ENCODE data around the gene HOXB7. TPM values are rescaled to one million over a fixed set of nuclear protein-coding genes. Genes with fewer than 3 reads are reported as not detected.

The HOXB7 gene
- polyA plus RNA-seq, result 10 to 100 TPM in 2 of 3 donors, 1 to 10 TPM in 1; 1.6 to 18.1 (median 14.6) TPM

DNA sequence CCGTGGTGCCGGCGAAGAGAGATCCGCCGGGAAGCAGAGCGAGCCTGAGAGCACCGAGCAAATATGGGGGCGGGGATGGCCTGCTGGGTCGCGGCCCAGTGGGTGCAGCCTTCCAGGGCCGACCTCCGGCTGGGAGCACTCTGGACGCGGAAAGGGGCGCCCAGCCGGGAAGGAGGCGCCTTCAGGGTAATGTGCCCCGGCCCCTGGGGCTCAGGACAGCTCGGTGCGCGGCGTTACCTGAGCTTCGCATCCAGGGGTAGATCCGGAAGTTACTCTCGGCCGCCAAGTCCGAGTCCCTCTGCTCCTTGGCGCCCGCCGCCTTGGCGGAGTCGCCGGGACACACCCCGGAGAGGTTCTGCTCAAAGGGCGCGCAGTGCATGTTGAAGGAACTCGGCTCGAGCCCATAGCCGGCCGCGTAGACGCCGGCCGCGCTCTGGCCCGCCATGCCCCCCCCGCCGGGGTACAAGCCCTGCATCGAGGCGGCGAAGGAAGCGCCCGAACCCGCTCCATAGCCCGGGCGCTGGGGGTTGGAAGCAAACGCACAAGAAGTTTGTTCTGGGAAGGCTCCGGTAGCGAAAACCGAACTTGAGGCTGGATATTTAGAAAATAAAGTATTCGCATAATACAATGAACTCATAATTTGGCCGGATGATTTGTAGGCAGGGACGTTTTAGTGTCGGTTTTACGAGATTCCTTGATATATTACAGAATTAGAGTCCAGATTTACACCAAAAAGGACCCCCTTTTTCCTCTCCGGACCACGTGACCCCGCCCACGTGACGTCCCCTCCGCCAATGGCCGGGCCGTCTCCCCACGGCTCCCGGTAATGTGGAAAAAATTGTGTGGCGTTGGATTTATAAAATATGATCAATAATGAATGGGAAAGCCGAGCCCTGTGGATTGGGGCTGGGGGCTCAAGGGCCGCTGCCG, at the start of gene HOXB7:
Gene HOXB7 (minus strand): TSS at position 736 of the 930 bp plus-strand sequence. CDS start 99 bp downstream, at position 637.
- WGBS, 3 donors, result 1 to 2% (median 1%) methylated on average over 76 to 79 of the region's 79 CpGs
- H3K27ac ChIP-seq (ENCODE audit: low read depth, low read length), result no peak within 1 kb of the TSS

DNA sequence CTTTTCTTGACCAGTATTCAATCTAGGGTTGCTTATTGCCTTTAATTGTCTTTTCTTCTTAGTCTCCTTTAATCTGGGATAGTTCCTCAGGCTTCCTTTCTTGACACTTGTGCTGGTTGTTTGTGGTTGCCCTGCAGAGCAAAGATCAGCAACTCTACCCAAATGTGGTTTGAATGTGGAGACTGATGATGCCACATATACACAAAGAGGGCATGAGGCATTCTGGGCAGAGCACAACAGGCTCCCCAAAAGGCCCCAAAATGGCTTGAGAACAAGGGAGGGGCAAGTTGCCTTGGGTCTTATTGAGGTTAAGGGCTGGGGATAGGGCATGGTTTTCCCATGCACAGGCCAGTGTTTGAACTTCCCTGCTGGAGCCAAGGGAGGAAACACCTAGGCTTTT, 45.1 kb upstream of the HOXB7 start:
- H3K27ac ChIP-seq (ENCODE audit: low read depth, low read length), result no peak overlapping the region

DNA sequence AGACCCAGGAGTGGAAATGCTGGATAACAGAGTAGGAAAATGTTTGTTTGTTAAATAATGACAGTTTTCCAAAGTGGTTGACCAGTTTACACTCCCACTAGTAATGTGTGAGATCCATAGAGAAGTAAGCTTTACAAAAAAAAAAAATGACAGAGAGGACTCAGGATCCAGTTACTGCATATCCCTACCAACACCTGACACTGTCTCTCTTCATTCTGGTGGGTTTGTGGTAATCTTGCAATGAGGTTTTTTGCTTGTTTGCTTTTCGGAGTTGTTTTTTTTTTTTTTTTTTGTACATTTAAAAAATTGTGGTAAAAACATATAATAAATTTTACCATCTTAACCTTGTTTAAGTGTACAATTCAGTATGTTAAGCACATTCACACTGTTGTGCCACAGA, 38.9 kb upstream of the HOXB7 start:
- WGBS, 3 donors, result 67 to 88% (median 82%) methylated on average over 1 of the region's 1 CpG
- H3K27ac ChIP-seq (ENCODE audit: low read depth, low read length), result no peak overlapping the region

DNA sequence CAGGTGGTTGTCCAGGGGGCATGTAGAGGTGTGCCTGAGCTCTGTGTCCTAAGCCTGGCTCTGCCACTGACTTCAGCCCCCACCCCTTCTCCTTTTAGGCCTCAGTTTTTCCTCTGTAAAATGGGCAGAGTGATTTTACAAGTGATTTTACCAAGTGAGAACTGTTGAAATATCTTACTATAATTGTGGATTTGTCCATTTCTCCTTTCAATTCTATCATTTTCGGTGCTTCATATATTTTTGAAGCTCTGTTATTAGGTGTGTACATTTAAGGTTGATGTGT, 37.1 kb upstream of the HOXB7 start:
- H3K27ac ChIP-seq (ENCODE audit: low read depth, low read length), result no peak overlapping the region
- 63 to 88% (median 69%) methylated on average over 1 of the region's 1 CpG for WGBS, 3 donors

DNA sequence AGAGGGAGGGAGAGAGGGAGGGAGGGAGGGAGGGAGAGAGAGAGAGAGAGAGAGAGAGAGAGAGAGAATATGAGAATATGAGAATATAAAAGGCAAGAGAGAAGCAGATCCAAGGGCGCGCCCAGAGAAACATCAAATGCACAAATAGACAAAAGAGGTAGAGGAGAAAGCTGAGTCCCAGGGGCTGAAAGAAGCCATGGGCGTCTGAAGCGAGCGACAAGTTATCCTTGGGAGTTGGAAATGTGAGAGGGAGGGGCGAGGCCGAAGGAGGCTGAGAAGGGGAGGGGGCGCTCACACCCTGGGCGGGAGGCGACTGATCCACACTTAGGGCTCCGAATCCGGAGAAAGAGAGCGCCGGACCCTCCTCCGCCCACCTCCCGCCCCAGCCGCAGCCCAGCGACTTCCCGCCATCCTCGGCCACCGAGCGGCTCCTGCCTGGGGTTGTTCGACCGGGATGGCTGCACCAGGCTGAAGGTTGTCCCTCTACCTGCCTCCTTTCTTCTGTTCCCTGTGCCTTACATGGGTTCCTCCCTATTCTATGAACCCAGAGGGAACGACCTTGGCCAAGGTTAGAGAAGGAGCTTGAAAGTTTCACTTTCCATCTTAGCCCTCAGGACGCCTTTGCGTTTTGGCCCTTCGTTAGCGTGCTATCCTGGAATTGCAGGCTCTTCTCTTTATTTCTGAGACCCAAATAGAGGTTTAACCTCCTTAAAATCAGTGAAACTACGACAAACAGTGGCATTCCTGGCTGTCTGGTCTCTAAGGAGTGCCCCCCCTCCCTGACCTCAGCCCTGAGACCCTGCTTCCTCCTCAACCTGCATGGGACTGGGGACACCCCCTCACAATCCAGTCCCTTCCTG, 36.5 kb upstream of the HOXB7 start:
- WGBS, 3 donors, result 2% methylated on average over 27 to 30 of the region's 30 CpGs
- no peak overlapping the region for H3K27ac ChIP-seq (ENCODE audit: low read depth, low read length)

DNA sequence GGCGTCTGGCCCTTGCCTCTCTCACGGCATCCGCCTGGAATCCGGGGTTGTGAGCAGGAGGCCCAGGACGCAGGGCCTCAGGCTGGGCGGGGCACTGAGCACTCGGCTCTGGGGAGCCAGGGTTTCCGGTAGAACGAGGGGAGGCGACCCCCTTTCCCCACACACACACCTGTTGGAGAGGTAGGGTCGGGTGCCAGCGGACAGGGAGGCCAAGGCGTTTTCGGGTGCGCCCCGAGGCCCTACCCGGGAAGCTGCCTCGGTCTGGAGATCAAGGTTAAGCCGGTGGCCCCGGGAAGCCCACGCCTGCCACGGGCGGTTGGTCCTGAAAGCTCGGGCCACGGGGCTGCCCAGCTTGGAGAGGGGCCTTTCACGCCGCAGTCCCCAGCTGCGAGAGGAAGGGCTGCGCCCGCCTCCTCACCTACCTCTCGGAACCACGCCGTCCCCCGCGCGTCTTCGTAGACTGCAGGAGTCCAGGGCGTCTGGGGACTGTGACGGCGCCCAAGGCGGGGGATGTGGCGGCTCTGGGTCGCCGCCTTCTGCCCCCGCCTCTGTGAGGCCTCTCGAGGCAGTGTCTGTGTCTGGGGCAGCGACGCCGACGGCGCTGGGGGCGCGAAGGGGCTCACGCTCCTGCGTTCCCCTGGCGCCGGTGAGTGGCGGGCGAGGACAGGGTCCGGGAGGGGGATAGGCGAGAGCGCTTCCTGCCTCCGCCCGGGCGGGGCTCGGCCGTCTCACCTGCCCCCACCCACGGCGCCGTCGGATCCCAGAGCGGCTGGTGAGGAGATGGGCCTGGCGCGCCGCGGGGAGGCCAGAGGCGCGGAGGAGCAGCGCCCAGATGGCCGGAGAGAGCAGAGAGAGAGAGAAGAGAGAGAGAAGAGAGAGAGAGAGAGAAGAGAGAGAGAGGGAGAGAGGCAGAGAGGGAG, 35.6 kb upstream of the HOXB7 start:
- 2 to 8% (median 7%) methylated on average over 71 to 80 of the region's 80 CpGs for WGBS, 3 donors
- no peak overlapping the region for H3K27ac ChIP-seq (ENCODE audit: low read depth, low read length)

DNA sequence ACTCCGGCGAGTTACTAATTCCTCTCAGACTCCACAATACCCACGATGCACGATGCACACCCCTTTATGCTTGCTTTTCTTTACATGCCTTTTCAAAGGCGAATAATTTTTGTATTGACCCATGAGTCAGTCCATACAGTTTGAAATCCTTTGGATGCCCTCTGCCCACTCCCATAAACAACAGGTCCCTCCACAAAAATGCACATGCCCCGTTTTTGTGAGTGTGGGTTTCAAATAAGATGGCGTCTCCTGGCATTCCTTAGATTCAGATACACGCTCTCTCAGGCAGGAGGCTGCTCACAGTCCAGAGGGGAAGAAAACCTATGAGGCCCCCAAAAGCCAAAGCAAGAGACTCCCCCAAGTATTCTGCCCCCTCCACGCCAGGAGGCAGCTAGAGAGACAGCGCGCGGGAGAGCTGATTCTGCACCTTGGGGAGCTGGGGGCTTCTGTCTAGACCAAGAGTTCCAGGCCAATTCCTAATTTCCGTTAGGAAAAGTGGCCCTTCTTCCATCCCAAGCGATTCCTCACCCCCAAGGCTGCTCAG, 34.9 kb upstream of the HOXB7 start:
- 20 to 53% (median 48%) methylated on average over 14 of the region's 14 CpGs for WGBS, 3 donors
- H3K27ac ChIP-seq (ENCODE audit: low read depth, low read length), result no peak overlapping the region

DNA sequence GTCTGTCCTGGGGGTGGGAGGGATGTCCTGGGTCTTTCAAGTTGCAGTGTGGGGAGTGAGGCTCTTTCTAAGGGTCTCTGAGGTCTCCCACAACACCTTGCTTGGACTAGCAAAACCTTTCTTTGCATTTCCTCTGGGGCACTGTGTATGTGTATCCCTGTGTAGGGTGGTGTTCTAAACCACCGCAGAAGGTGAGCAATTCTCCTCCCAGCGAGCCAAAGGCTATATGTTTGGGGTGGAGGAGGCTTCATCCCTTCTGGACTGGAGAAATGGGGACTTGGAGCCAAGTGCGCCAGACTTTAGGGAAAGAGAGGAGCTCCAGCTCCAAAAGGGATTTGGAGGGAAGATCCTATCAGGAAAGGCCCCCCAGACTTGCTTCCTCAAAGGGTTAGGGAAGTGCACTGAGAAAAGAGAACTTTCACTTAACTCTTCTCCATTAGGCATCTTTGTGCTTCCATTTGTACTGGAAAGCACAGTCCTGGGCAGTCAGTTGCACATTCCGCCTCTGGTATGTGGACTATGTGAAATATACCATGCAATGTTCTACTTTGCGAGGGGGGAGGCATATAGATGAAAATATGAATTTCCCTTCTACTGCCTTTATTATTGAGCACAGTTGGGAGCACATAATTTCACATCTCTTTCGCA, 34.2 kb upstream of the HOXB7 start:
- no peak overlapping the region for H3K27ac ChIP-seq (ENCODE audit: low read depth, low read length)
- 23 to 63% (median 61%) methylated on average over 6 of the region's 6 CpGs for WGBS, 3 donors

DNA sequence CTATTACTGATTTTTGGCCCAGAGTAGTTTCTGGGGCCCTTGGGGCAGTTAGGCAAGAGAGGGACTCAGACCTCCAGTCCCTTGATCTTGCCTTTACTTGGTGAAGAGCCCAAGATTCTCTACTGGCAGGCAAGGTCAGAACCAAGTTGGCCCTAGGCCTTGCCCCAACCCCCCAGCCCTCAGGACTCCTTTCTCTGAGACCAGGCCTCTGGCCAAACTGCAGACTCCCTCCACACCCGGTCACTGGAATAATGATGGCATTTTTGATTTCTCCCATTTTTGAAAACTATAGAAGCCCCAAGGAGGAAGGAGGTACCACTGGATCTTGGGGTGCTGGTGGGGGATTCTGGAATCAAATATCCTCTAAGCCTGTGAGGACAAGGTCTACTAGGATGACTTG, 33.3 kb upstream of the HOXB7 start:
- WGBS, 3 donors, result 57 to 85% (median 73%) methylated on average over 1 of the region's 1 CpG
- no peak overlapping the region for H3K27ac ChIP-seq (ENCODE audit: low read depth, low read length)

DNA sequence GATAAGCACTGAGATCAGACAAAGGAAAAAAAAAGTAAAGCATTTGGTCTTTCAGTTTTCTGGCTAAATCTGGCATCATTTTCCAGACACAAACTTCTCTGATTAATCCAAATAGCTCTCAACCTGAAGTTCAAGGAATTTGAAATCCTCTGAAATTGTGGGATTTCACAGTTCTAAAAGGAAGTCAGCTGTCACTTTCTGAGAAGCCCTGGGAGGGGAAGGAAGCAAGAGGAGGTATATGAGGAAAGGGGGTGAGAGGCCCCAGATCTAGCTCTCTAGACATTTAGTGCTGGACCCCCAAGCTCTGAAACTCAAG, 32.8 kb upstream of the HOXB7 start:
- no peak overlapping the region for H3K27ac ChIP-seq (ENCODE audit: low read depth, low read length)

DNA sequence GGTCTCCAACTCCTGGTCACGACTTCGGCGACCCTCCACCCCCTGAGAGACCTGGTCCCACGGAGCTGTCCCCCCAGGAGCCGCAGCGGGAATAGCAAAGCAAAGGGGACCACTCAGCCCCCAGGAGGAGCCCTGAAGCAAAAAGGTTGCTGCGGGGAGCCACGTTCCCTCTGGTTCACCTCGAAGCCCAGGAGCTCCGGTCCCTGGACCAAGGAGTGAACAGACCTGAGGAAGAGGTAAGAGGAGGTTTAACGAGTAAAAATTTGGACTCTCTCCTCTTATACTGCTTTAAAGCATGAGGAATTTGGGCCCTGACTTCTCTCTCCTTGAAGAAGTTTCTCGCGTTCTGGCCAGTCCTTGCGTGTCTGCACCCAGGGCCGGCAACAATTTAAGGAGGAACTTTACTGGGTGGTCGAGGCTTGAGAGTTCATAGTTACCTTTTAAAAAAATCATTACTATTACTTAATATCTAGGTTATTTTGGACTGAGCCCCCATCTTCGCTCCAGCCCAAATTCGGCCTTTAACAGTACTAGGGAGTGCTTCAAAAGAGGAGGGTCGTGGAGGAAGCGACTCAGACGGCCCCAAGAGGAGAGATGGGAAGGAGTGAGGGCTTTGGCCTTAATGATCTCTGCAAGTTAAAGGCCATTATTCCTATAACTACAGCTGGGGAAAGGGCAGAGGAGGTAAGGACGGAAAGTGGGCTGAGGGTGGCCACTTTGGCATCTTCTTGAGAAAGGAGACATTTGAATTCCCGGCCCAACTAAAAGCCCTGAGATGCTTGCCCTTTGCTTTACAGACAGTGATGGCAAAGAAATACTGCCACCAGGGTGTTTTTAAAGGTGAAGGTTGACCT, 32.3 kb upstream of the HOXB7 start:
- WGBS, 3 donors, result 19 to 51% (median 45%) methylated on average over 23 of the region's 23 CpGs
- H3K27ac ChIP-seq (ENCODE audit: low read depth, low read length), result no peak overlapping the region

DNA sequence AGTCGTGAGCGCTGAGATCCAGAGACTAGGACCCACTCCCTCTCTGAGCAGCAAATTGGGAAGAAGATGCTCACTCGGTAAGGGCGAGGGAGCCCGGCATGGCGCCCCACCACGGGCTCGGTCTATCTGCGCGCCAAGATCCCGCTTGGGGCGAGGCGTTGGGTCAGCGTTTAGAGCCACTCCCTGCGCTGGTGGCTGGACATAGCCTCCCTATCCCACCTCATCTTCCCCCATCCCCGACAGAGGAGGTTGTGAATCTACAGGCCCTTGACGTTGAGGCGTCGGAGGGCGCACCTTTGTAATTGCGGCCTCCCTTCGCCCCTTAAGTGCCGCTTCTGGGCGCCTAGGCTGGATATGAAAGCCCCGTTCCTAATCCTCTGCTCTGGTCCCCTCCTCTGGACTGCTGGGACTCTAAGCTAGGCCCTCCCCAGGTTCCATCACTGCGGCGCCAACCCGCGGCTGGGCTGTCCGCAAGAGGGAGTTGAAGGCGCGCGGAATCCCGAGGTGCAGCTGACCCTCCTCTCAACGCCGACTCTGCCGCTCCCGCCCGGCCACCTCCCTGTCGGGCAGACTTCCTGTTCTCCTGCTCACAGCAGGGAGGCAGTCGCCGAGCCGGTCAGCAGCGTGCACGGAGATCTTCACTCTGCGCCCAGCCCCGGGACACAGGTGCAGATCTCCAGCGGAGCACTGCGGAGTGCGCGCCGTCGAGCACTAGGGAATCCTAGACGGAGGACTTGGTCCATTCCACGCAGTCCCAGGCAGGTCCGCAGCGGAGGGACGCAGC, 31.4 kb upstream of the HOXB7 start:
- H3K27ac ChIP-seq (ENCODE audit: low read depth, low read length), result no peak overlapping the region
- WGBS, 3 donors, result 4 to 15% (median 8%) methylated on average over 58 of the region's 58 CpGs

DNA sequence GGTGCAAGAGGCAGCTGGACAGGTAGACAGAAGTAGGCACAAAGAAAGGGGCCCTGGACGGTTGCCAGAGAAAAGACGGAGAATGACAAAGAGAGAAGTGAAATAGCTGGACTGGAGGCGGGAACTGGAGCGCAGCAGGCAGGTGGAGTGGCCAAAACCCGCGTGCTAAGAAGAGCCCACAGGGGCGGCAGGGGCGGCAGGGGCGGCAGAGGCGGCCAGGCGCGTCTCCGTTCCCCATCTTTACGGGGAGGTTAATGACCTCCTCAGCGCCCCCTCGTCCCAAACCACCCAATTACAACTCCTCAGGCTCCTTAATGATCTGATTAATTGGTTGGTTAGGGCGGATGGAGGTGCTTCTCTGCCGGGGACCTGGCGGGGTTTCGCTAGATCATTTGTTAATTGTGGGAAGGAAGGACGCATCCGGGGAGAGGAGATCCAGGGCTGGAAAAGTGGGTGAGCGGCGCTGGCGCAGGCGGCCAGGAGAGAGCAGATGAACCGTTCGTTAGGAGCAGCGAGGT, 30.8 kb upstream of the HOXB7 start:
- WGBS, 3 donors, result 5 to 24% (median 13%) methylated on average over 29 of the region's 29 CpGs
- H3K27ac ChIP-seq (ENCODE audit: low read depth, low read length), result no peak overlapping the region

DNA sequence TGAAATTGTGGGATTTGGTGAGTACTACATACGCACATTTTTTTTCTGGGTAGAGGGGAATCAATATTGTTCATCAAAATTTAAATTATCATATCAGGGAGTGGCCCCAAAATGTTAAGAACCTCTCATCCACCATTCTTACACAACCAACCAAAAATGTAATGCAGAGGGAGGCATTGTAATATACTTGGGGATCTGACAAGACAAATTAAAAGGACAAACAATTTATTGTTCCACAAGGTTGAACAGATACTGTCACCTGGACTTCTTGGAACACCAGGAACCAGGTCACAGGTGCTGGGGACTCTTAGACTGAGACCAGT, 30.0 kb upstream of the HOXB7 start:
- 38 to 84% (median 70%) methylated on average over 1 of the region's 1 CpG for WGBS, 3 donors
- no peak overlapping the region for H3K27ac ChIP-seq (ENCODE audit: low read depth, low read length)

DNA sequence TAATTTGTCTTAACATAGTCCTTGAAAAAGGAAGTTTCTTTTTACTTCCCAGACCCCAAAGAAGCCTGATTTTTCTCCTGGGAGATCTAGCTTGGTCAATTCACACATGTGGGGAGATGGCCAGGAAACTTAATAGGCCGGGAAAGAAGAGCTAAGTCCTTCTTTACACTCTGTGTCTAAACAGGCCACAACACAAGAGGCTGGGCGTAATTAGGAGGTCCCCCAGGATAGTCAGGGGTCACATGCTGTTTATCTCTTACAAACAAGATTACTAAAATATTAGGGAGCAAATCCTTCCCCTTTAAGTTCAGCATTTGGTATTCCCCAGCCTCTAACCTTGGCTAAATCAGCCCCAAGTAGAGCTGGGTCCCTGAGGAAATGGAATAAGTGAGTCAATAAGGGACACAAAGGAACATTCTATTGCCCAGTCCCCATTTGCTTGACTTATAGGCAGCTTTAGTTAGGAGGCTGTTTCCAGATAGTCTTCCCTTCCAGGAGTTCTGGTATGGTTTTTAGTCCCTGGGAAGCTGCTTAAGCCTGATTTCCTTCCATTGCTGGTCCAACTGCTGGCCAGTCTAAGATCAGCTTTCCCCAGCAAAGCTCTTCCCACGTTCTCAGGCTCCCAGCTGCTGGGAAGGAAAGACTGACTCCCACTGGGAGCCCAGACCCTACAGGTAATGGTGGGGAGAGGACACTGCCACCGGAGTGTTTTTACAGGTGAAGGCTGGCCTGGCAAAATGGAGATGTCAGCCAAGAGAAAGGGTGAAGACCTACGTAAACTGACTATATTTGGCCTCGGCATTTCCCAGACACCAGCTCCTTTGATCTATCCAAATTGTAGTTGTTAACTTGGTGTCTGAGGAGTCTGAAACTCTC, 29.4 kb upstream of the HOXB7 start:
- 40 to 77% (median 71%) methylated on average over 6 of the region's 6 CpGs for WGBS, 3 donors
- no peak overlapping the region for H3K27ac ChIP-seq (ENCODE audit: low read depth, low read length)

DNA sequence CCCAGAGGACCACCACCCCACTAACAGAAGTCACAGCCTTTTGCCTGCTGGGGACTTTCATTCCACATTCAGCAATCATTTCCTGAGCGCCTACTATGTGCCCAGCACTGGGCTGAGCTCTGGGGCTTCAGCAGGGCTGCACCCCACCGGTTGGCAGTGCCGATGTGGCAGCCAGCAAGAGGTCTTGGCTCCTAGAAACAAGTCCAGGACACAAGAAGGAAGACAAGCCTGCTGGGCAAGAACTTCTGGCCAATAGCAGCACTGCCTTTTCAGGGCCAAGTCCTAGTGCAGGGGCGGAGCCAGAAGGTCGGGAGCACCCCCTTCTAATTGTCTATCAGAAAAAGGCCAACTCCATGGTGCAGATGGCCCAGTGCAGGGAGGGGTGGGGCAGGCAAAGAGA, 28.3 kb upstream of the HOXB7 start:
- H3K27ac ChIP-seq (ENCODE audit: low read depth, low read length), result no peak overlapping the region
- 26 to 62% (median 49%) methylated on average over 5 of the region's 5 CpGs for WGBS, 3 donors

All from adipose tissue (tissue), 3 donors.